ENCODE data around the gene MAZ.
"Not testable (repeated sequence)": the region's sequence is repeated elsewhere in the genome, so short reads cannot be mapped to it uniquely, and the experiment has no call there.

The MAZ gene

DNA sequence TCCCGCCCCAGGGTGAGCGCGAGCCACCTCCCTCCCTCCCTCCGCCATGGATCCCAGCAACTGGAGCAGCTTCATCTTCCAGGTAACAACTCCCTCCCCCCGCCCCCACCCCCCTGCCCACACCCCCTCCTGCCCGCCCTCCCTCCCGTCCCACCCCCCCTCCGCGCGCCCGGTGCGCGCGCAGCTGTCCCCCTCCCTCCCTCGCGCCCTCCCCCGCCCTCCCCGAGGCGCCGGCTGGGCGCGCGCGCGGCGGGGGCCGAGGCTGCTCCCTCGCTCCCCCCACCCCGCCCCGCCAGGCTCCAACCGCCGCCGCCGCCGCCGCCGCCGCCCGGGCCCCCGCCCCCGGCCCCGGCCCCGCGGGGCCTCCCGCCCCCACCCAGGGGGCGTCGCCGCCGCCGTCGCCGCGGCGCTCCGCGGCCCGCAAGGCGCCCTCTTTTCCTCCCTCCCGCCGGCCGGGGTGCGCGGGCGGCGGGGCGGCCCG is at the start of gene MAZ:
Gene MAZ, plus strand, starts transcription at position 431 of the 481 bp plus-strand sequence. CDS start 173 bp downstream, outside the sequence.
- peak within 1 kb of the TSS; percentile 98 for H3K27ac ChIP-seq
- no peak for TF ChIP-seq Cebpa-rat (IDR thresholded peaks at IDR 0.05)
- H4K20me1 ChIP-seq = peaks cover 30% of the 10 kb centered on the region
- H3K9ac ChIP-seq = peak within 1 kb of the TSS; percentile 98
- peaks cover 54% of the 10 kb centered on the region for H3K4me1 ChIP-seq
- H3K9me3 ChIP-seq = no peaks in the 10 kb centered on the region
- no peaks in the 10 kb centered on the region for H3K27me3 ChIP-seq
- H3K36me3 ChIP-seq = peaks cover 47% of the 10 kb centered on the region
- peak within 1 kb of the TSS; percentile 99 for H3K4me2 ChIP-seq
- peak within 1 kb of the TSS; percentile 83 for H3K4me3 ChIP-seq

GRCh38 chr16:29756654-29757053 is 49.7 kb upstream of the MAZ start:
- H3K9ac ChIP-seq = no peak overlapping the region
- H3K27me3 ChIP-seq = no peaks in the 10 kb centered on the region
- peaks cover 45% of the 10 kb centered on the region for H3K4me1 ChIP-seq
- H3K4me2 ChIP-seq = no peak overlapping the region
- TF ChIP-seq Cebpa-rat (IDR thresholded peaks at IDR 0.05) = no peak
- H3K9me3 ChIP-seq = peaks cover 17% of the 10 kb centered on the region
- no peaks in the 10 kb centered on the region for H3K36me3 ChIP-seq
- H3K4me3 ChIP-seq = no peak overlapping the region
- no peaks in the 10 kb centered on the region for H4K20me1 ChIP-seq
- H3K27ac ChIP-seq = no peak overlapping the region

DNA sequence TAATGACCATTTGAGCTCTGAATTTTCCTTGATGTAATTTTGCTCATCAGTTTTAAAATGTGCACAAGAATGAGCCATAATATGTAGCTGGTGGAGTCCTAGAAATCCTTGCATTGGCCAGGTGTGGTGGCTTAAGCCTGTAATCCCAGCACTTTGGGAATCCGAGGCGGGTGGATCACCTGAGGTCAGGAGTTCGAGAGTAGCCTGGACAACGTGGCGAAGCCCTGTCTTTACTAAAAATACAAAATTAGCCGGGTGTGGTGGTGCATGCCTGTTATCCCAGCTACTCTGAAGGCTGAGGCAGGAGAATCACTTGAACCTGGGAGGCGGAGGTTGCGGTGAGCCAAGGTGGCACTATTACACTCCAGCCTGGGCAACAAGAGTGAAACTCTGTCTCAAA is 49.2 kb upstream of the MAZ start:
- not testable (repeated sequence) for H3K27me3 ChIP-seq, H3K4me3 ChIP-seq, H3K9ac ChIP-seq, H3K36me3 ChIP-seq, H3K4me2 ChIP-seq, H3K27ac ChIP-seq, H4K20me1 ChIP-seq
- H3K4me1 ChIP-seq = peaks cover 45% of the 10 kb centered on the region
- peaks cover 17% of the 10 kb centered on the region for H3K9me3 ChIP-seq

GRCh38 chr16:29757950-29758466 is 48.3 kb upstream of the MAZ start:
- H3K9me3 ChIP-seq = peaks cover 17% of the 10 kb centered on the region
- H3K9ac ChIP-seq = no peak overlapping the region
- 0 out of 2 replicates have a peak, but pooled peaks have one; percentile 26 for TF ChIP-seq Cebpa-rat (IDR thresholded peaks at IDR 0.05)
- no peaks in the 10 kb centered on the region for H3K36me3 ChIP-seq
- no peak overlapping the region for H3K4me3 ChIP-seq
- H3K27me3 ChIP-seq = no peaks in the 10 kb centered on the region
- no peaks in the 10 kb centered on the region for H4K20me1 ChIP-seq
- no peak overlapping the region for H3K27ac ChIP-seq
- no peak overlapping the region for H3K4me2 ChIP-seq
- H3K4me1 ChIP-seq = peaks cover 50% of the 10 kb centered on the region

GRCh38 chr16:29760567-29761279 is 45.6 kb upstream of the MAZ start:
- H3K4me1 ChIP-seq = peaks cover 40% of the 10 kb centered on the region
- no peaks in the 10 kb centered on the region for H4K20me1 ChIP-seq
- H3K9me3 ChIP-seq = peaks cover 10% of the 10 kb centered on the region
- H3K4me2 ChIP-seq = no peak overlapping the region
- no peak for TF ChIP-seq Cebpa-rat (IDR thresholded peaks at IDR 0.05)
- H3K27ac ChIP-seq = no peak overlapping the region
- no peak overlapping the region for H3K4me3 ChIP-seq
- no peaks in the 10 kb centered on the region for H3K27me3 ChIP-seq
- H3K36me3 ChIP-seq = no peaks in the 10 kb centered on the region
- no peak overlapping the region for H3K9ac ChIP-seq

DNA sequence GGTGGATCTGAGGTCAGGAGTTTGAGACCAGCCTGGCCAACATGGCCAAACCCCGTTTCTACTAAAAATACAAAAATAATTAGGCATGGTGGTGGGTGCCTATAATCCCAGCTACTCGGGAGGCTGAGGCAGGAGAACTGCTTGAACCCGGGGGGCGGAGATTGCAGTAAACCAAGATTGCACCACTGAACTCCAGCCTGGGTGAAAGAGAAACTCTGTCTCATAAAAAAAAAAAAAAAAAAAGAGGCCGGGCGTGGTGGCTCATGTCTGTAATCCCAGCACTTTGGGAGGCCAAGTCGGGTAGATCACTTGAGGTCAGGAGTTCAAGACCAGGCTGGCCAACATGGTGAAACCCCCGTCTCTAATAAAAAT is 45.1 kb upstream of the MAZ start:
- peaks cover 35% of the 10 kb centered on the region for H3K4me1 ChIP-seq
- H3K27ac ChIP-seq, H3K9me3 ChIP-seq, H3K36me3 ChIP-seq, H3K9ac ChIP-seq, H3K4me2 ChIP-seq, H4K20me1 ChIP-seq, H3K27me3 ChIP-seq, H3K4me3 ChIP-seq: not testable (repeated sequence)

- peaks cover 30% of the 10 kb centered on the region for H3K4me1 ChIP-seq
- H3K4me2 ChIP-seq = no peak overlapping the region
- H3K27me3 ChIP-seq = no peaks in the 10 kb centered on the region
- TF ChIP-seq Cebpa-rat (IDR thresholded peaks at IDR 0.05) = no peak
- H3K9ac ChIP-seq = no peak overlapping the region
- no peaks in the 10 kb centered on the region for H3K36me3 ChIP-seq
- no peaks in the 10 kb centered on the region for H3K9me3 ChIP-seq
- no peaks in the 10 kb centered on the region for H4K20me1 ChIP-seq
- no peak overlapping the region for H3K27ac ChIP-seq
- no peak overlapping the region for H3K4me3 ChIP-seq
These were observed 44.4 kb upstream of the MAZ start for GRCh38 chr16:29761882-29762281.

DNA sequence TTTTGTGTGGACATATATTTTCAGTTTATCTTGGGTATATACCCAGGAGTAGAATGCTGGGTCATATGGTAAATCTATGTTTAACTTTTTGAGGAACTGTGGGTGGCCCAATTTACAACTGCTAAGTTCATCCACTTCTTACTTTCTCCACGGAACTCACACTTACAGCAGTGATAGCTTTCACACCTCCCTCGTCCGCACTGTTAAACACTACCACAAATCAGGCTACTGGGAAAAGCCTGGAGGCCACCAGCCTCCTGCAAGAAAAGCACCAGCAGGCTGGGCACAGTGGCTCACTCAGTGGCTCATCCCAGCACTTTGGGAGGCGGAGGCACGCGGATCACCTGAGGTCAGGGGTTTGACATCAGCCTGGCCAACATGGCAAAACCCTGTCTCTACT is 43.0 kb upstream of the MAZ start:
- H3K4me3 ChIP-seq = no peak overlapping the region
- H3K4me1 ChIP-seq = peaks cover 15% of the 10 kb centered on the region
- no peak overlapping the region for H3K9ac ChIP-seq
- H4K20me1 ChIP-seq = no peaks in the 10 kb centered on the region
- H3K27ac ChIP-seq = no peak overlapping the region
- H3K27me3 ChIP-seq = no peaks in the 10 kb centered on the region
- H3K36me3 ChIP-seq = no peaks in the 10 kb centered on the region
- H3K9me3 ChIP-seq = no peaks in the 10 kb centered on the region
- TF ChIP-seq Cebpa-rat (IDR thresholded peaks at IDR 0.05) = no peak
- peak overlapping the region; percentile 16 for H3K4me2 ChIP-seq

DNA sequence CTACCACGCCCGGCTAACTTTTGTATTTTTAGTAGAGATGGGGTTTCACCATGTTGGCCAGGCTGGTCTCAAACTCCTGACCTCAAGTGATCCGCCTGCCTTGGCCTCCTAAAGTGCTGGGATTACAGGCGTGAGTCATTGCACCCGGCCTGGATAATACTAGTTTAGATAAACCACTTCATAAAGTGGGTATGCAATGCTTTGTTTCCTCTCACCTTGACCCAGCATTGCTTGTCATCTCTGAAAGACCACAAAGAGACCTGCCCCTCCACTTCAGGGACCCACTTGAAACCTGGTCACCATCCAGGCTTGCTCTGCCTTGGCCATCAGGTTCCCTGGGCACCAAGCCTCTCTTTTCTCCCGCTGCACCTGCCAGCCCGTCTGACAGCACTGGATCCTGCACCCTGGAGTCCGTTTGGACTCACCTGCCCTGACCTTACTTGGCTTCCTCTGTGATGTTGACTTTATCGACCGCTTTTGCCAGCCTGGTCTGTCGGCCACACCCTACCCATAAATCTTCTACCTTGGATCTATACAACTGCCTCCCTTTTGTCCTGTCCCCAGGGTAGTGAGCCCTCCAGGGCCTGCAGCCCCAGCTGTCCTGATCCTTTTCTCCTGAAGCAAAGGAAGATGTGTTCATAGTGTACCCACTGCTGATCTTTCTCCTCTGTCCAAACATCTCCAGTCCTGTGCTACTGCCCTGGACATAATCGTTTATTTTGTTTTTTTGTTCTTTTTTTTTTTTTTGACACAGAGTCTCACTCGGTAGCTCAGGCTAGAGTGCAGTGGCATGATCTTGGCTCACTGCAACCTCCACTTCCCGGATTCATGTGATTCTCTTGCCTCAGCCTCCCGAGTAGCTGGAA is 40.9 kb upstream of the MAZ start:
- Histone ChIP-seq H4K20me1 (no peaks in the 10 kb centered on the region), H3K36me3 (no peaks in the 10 kb centered on the region), H3K4me2 (no peak overlapping the region), H3K9me3 (no peaks in the 10 kb centered on the region), H3K27me3 (no peaks in the 10 kb centered on the region), H3K27ac (no peak overlapping the region), H3K9ac (no peak overlapping the region), H3K4me3 (no peak overlapping the region), H3K4me1 (peaks cover 11% of the 10 kb centered on the region)
- TF ChIP-seq Cebpa-rat (IDR thresholded peaks at IDR 0.05) = no peak

- Histone ChIP-seq H3K27me3 (no peaks in the 10 kb centered on the region), H3K4me2 (no peak overlapping the region), H3K36me3 (no peaks in the 10 kb centered on the region), H3K4me1 (peaks cover 11% of the 10 kb centered on the region), H3K27ac (no peak overlapping the region), H3K9ac (no peak overlapping the region), H3K4me3 (no peak overlapping the region), H4K20me1 (no peaks in the 10 kb centered on the region), H3K9me3 (no peaks in the 10 kb centered on the region)
- no peak for TF ChIP-seq Cebpa-rat (IDR thresholded peaks at IDR 0.05)
These were observed 39.8 kb upstream of the MAZ start for GRCh38 chr16:29766571-29766970.
